Myocyte (in vitro differentiated cells): Measurements from ENCODE around the gene CREBBP. TPM values are rescaled to one million over a fixed set of nuclear protein-coding genes. Genes with fewer than 3 reads are reported as not detected.
A peak's percentile ranks its signal among the peaks of the same experiment; 100 is the strongest.

ENCODE experiments used
- DNase-seq: peaks from one replicate; pipeline ENCODE4 v3.0.0-alpha.2; 2012; ENCODE audit warnings: low read depth
- total RNA-seq: library from RNA; depleted of rRNA; stranded (reverse); fragments of >200 nt; gene quantifications from 2 replicates; pipeline ENCODE4 v1.2.3, GENCODE V29; 2014

The CREBBP gene
- total RNA-seq, 1 donor from 2014 or later, result 15.9 TPM

DNA sequence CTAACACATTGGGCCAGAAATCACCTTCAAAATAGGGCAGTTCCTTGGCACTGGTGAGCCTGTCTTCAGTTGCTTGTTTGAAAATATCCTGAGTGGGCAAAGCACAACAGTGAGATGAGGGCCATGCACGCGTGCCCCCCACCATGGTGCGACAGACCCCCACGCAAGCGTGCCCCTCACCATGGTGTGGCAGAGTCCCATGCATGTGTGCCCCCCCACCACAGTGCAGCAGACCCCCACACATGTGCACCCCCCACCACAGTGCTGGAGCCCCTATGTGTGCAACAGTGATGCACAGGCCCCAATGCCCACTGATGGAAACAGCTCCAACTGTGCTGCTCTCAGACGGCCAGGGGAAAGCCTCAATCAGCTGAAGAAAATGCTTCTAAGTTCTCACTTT is 144.4 kb downstream of the CREBBP start:
- DNase-seq, result no peak

DNA sequence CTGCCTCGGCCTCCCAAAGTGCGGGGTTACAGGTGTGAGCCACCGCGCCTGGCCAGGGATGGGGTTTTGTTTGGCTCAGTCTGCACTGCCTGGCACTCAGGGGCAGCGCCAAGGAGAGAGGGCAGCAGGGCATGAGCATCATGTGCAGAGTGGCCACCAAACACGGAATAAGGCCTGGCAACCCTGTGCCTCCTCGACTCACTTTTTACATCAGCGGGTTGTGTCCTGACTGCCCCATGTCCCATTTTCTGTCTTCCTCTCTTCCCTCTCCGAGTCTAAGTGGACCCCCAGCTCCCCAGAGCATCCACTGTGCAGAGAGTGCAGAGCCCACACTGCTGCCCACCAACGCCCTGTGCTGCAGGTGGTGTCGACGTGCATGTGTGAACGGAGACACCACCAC is 145.0 kb downstream of the CREBBP start:
- DNase-seq, result no peak

- no peak for DNase-seq
Observed at GRCh38 chr16:3734758-3735221, 145.7 kb downstream of the CREBBP start.

- DNase-seq, result no peak
Observed at GRCh38 chr16:3734084-3734757, 146.3 kb downstream of the CREBBP start.

DNA sequence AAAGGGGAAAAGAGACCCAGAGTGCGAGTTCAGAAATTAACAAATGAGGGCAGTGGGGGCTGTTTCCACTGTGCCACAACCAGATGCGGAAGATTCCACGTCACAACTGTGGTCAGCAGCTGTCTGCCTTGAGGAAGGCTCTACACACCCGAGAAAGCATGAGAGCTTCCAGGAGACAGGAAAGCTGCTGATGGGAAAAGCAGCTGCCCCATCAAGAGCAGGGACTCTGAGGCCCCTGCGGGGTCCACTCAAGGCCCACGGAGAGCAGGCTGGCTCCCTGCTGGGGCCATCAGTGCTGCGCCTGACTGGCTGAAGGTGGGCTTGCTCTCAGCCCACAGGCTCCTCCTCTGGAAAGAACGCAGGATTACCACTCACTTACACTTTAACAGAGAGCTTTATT is 148.3 kb downstream of the CREBBP start:
- no peak for DNase-seq

DNA sequence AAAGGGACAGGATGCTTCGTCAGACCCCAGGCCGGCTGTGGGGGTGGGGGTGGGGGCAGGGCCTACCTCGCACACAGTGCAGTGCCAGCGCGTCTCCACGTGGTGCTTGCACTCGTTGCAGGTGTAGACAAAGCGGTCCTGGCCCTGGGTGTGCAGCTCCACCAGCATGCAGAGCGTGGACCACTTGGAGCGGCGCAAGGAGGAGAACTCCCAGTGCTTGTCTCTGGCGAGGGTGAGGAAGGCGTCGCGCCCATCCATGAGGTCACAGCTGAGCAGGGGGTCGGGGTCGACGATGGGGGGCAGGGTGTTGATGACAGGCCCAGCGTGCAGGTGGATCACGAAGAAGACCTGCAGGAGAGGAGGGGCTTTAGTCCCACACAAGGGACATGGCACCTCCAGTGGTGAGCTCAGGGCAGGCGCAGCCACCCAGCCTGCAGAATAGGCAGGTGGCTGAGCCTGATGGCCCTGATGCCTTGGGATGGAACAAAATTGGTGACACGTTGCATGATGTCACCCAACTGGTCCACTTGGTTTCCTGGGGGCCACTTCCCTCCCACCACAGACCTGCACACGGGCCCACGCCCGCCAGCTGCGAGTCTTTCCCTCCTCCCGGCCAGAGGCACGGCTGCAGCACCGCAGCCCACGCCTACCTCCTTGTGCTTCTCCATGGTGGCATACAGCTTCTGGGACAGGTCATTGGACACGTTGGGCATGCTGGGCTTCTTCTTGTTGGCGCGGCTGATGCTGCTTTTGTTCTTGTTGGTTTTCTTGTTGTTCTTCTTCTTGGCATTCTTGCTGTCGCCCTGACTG is 149.2 kb downstream of the CREBBP start:
- DNase-seq, result no peak

GRCh38 chr16:3730161-3731125 is 150.1 kb downstream of the CREBBP start:
- no peak for DNase-seq

DNA sequence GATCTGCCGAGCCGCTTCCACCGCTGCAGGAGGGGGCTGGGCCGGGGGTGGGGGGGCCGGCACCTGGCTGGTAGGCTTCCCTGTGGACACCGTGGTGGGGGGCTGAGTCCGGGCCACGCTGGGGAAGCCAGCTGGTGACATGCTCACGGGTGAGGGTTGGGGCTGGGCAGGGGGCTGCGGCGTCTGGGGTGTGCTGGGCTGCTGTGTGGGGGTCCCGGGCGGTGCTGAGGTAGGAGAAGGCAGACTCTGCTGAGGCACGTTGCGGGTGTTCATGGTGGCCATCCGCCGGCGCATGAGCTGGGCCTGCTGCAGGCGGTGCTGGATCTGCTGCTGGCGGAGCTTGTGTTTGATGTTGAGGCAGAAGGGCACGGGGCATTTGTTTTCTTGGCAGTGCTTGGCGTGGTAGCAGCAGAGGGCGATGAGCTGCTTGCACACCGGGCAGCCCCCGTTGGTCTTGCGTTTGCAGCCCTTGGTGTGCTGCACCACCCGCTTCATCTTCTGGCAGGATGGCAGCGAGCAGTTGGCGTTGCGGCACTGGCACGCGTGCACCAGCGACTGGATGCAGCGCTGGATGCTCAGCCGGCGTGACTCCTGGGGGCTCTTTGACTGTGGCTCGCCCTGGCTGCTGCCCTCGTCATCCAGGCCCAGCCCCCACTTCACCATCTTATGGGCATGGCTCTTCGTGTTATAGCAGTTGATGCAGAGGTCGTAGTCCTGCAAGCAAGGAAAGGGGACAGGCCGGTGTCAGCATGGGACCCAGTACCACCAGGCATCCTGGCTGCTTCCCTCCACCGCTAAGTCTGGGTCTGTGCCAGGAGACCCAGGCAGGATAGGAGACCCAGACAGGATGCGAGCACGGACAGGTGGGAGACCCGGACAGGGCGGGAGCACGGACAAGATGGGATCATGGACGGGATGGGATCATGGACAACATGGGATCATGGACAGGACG is 151.1 kb downstream of the CREBBP start:
- DNase-seq, result no peak

GRCh38 chr16:3728424-3729160 is 151.9 kb downstream of the CREBBP start:
- DNase-seq, result no peak

DNA sequence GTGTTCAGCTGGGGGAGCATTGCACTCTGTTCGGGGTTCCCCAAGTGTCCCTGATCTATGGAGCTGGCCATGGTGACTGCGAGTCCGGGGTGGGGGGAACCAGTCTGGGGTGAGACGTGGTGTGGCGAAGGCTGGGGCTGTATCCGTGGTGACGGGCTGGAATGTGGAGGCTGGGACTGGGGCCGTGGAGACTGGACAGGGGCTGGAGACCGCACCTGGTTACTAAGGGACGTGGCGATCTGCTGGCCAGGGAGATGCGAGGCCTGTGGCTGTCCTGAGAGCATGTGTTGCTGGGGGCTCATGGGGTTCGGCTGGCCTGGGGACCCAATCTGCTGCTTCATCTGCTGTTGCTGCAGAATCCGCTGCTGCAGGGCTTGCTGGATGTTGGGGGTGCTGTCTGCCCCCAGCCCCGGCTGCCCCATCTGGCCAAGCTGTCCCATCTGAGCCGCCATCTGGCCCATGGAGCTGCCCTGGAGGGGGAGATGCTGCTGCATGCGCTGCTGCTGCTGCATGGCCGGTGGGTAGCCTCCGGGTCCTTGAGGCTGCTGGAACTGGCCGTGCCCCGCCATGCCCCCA is 152.6 kb downstream of the CREBBP start:
- DNase-seq, result no peak

DNA sequence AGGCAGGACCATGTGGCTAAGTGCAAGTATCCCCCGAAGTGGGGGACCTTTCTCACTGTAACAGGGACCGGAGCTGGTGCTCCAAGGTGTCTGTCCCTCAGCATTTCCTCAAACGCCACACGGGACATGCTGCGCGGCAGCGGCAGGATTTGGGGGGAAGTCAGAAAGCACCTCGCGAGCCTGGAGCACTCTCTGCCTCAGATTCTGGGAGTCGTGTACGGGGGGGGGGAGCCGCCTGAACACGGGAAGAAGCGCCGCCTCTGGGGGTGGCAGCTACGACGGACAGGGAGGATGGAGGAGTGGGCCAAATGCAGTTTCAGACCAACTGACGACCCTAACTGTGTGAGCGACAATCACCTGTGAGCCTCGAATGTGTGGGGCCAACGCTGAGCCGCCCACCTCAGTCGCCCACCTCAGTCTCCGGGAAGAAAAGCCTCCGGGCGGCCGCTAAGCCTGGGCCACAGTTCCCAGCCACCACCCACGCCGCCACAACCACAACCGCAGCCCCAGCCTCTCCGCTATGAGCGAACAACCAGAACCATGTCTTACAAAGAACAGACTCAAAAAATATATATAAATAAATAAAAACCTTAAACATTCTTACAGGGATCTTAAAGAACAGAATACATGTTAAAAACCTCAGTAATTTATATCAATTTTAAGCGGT is 154.4 kb downstream of the CREBBP start:
- DNase-seq, result no peak

GRCh38 chr16:3725276-3725675 is 155.2 kb downstream of the CREBBP start:
- DNase-seq, result no peak

DNA sequence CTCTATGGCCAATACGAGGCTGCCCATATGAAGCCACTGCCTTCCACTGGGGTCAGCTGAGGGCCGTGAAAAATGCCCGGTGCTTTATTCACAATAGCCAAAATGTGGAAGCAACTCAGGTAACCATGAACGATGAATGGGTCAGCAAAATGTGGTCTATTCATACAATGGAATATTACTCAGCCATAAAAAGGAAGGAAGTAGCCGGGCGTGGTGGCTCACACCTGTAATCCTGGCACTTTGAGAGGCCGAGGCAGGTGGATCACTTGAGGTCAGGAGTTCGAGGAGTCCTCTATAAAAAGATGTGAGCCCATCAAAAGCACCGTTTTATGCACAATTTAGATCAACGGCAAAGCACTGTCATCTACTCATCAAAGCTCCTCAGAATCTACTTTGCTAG is 158.0 kb downstream of the CREBBP start:
- no peak for DNase-seq

DNA sequence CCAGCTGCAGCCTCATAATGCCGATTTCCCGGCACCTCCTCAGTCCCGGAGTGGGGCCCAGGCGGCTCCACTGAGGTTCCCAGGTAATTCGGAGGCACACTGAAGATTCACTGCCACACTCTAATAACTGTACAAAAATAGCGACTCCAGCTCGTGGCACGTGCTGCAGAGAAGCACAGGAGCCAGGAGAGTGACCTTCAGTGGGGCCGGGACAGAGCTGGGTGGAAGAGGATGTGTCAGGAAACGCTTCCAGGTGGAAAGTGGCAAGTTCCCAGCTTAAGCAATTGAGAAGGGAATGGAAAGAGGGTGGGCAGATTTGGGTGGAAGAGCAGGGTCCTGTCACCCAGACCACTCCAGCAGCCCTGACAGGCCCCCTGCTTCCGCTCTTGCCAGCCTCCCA is 160.1 kb downstream of the CREBBP start:
- DNase-seq, result no peak

GRCh38 chr16:3718628-3719027 is 161.9 kb downstream of the CREBBP start:
- DNase-seq, result no peak

DNA sequence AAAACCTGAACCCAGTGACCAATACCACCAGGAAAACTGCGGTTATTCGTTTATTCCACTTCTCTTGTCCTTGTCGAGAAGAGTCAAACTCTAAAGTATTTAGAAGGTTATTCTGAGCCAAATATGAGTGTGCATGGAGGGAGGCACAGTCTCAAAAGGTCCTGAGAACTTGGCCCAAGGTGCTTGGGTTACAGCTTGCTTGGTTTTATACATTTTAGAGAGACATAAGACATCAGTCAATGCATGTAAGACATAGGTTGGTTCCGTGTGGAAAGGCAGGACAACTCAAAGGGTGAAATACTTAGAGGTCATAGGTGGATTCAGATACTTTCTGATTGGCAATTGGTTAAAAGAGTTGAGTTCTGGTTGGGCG is 162.5 kb downstream of the CREBBP start:
- DNase-seq, result no peak

- DNase-seq, result peak; percentile 86
Observed at GRCh38 chr16:3717235-3718018, 163.1 kb downstream of the CREBBP start, which contains the start of gene TRAP1. TSS of gene TRAP1 (minus strand) at chr16:3717524. CDS start at chr16:3717508, 16 bp downstream.

DNA sequence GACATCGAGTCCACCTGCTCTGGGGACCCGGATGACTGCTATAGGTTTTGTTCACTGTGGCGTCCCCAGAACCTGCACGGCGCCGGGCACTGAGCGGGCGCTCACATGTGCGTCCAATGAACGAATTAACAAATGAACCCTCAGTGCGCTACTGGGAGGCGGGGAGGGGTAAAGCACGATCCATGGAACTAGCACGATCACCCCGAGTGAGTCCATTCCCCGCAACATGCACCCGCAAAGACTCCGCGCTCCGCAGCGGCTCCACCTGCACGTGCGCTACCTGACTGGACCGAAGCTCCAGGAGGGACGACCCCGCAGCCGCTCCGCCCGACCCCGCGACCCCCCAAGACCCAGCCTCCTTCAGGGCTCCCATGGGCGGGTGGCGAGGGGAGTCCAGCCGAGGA is 163.7 kb downstream of the CREBBP start:
- peak; percentile 17 for DNase-seq
